Tibial nerve (tissue), 4 donors: ENCODE results near the gene DPF1. TPM values are rescaled to one million over a fixed set of nuclear protein-coding genes. Genes with fewer than 3 reads are reported as not detected.

ENCODE experiments used
- DNase-seq, 2 donors: peaks; one replicate each; pipeline ENCODE4 v3.0.0-alpha.2; 2019; ENCODE audit warnings: low spot score in 2 of 2
- H3K27ac ChIP-seq, 4 donors: fragments of 200-600 bp; sonication (generic) in 3 of 4; one replicate each; pipeline ENCODE4 v1.5.1; 2017 to 2019; ENCODE audit warnings: mild to moderate bottlenecking in 1 of 4
- H3K27me3 ChIP-seq, 2 donors: fragments of 200-600 bp; sonication (generic) in 1 of 2; one replicate each; pipeline versions ENCODE4 v1.5.1 to v1.6.0; 2017 to 2019
- H3K36me3 ChIP-seq, 3 donors: fragments of 200-600 bp; sonication (generic); one replicate each; pipeline ENCODE4 v1.5.1; 2018 to 2019
- H3K4me1 ChIP-seq, 4 donors: fragments of 200-600 bp; sonication (generic) in 3 of 4; one replicate each; pipeline ENCODE4 v1.5.1; 2017 to 2019
- H3K4me3 ChIP-seq, 4 donors: fragments of 200-600 bp; sonication (generic) in 3 of 4; one replicate each; pipeline ENCODE4 v1.5.1; 2017 to 2019; ENCODE audit warnings: mild to moderate bottlenecking in 1 of 4, moderate library complexity in 1 of 4
- H3K9me3 ChIP-seq, 4 donors: fragments of 200-600 bp; sonication (generic) in 3 of 4; one replicate each; pipeline ENCODE4 v1.5.1; 2017 to 2019
- CTCF ChIP-seq, 5 experiments: fragments of 200-600 bp in 3 of 5; fragments of 450-650 bp in 2 of 5; sonication (generic) in 3 of 5; IDR thresholded peaks; one replicate each; pipeline ENCODE4 v1.5.1; 2016 to 2019; ENCODE audit warnings: antibody characterized with exemption in 5 of 5, mild to moderate bottlenecking in 3 of 5, moderate library complexity in 2 of 5
- EP300 ChIP-seq, 2 donors: sonication (generic); formaldehyde crosslinking; IDR thresholded peaks; one replicate each; pipeline ENCODE4 v1.6.1; 2017; ENCODE audit warnings: antibody characterized with exemption in 2 of 2, mild to moderate bottlenecking in 1 of 2
- POLR2A ChIP-seq, 2 donors: fragments of 450-650 bp; IDR thresholded peaks; one replicate each; pipeline ENCODE4 v1.6.1; 2017; ENCODE audit warnings: antibody characterized with exemption in 2 of 2, mild to moderate bottlenecking in 2 of 2, moderate library complexity in 2 of 2
- WGBS, 2 donors: methylation state at CpG; one replicate each; pipeline ENCODE4 v1.1.5; 2018; 5-methylcytosine and 5-hydroxymethylcytosine counted together
- total RNA-seq, 4 donors: library from RNA; depleted of rRNA; stranded (reverse); fragments of >200 nt; gene quantifications; one replicate each; pipeline ENCODE4 v1.1.0, GENCODE V29; 2016

Gene DPF1
- total RNA-seq, 4 donors from 2014 or later = not detected

GRCh38 chr19:38191747-38192146, 32.3 kb downstream of the DPF1 start:
- no peak overlapping the region for H3K4me3 ChIP-seq
- TF ChIP-seq EP300 (IDR thresholded peaks at IDR 0.05) (no peak), POLR2A (IDR thresholded peaks at IDR 0.05) (no peak), CTCF (IDR thresholded peaks at IDR 0.05) (no peak)
- DNase-seq = no peak
- H3K9me3 ChIP-seq = no peaks in the 10 kb centered on the region
- H3K27me3 ChIP-seq = no peaks in the 10 kb centered on the region
- H3K4me1 ChIP-seq = no peaks in the 10 kb centered on the region
- no peak overlapping the region for H3K27ac ChIP-seq
- WGBS, 2 donors = 90 to 92% methylated on average over 13 of the region's 13 CpGs
- peaks cover 0 to 53% (median 0%) of the 10 kb centered on the region in 3 donors for H3K36me3 ChIP-seq

- WGBS, 2 donors = 82 to 89% methylated on average over 6 of the region's 6 CpGs
These were observed 33.2 kb downstream of the DPF1 start for GRCh38 chr19:38190793-38191192.

GRCh38 chr19:38190061-38190460, 34.0 kb downstream of the DPF1 start:
- Histone ChIP-seq H3K9me3 (no peaks in the 10 kb centered on the region), H3K27me3 (no peaks in the 10 kb centered on the region), H3K4me1 (no peaks in the 10 kb centered on the region), H3K27ac (no peak overlapping the region), H3K36me3 (peaks cover 0 to 44% (median 0%) of the 10 kb centered on the region in 3 donors), H3K4me3 (no peak overlapping the region)
- no peak for DNase-seq
- WGBS, 2 donors = 52 to 67% methylated on average over 6 of the region's 6 CpGs
- TF ChIP-seq POLR2A (IDR thresholded peaks at IDR 0.05) (no peak), CTCF (IDR thresholded peaks at IDR 0.05) (no peak), EP300 (IDR thresholded peaks at IDR 0.05) (no peak)

More at GRCh38 chr19:38190793-38191192, 33.2 kb downstream of the DPF1 start:
- Histone ChIP-seq H3K4me3 (no peak overlapping the region), H3K9me3 (no peaks in the 10 kb centered on the region), H3K36me3 (peaks cover 0 to 45% (median 0%) of the 10 kb centered on the region in 3 donors), H3K4me1 (no peaks in the 10 kb centered on the region), H3K27me3 (no peaks in the 10 kb centered on the region), H3K27ac (no peak overlapping the region)
- no peak for DNase-seq
- no peak for TF ChIP-seq POLR2A (IDR thresholded peaks at IDR 0.05)
- TF ChIP-seq CTCF (IDR thresholded peaks at IDR 0.05) = no peak
- TF ChIP-seq EP300 (IDR thresholded peaks at IDR 0.05) = no peak

GRCh38 chr19:38185562-38185961, 38.5 kb downstream of the DPF1 start:
- Histone ChIP-seq H3K4me1 (peaks cover 0 to 12% (median 0%) of the 10 kb centered on the region in 4 donors), H3K36me3 (peaks cover 0 to 33% (median 0%) of the 10 kb centered on the region in 3 donors), H3K27me3 (no peaks in the 10 kb centered on the region), H3K4me3 (no peak overlapping the region), H3K27ac (no peak overlapping the region), H3K9me3 (peaks cover 0 to 7% (median under 1%) of the 10 kb centered on the region in 4 donors)
- WGBS, 2 donors = 89 to 90% methylated on average over 10 of the region's 10 CpGs
- DNase-seq = no peak
- TF ChIP-seq CTCF (IDR thresholded peaks at IDR 0.05) (no peak), POLR2A (IDR thresholded peaks at IDR 0.05) (no peak), EP300 (IDR thresholded peaks at IDR 0.05) (no peak)

- 89 to 94% methylated on average over 9 of the region's 9 CpGs for WGBS, 2 donors
- H3K9me3 ChIP-seq = peaks cover 0 to 14% (median 4%) of the 10 kb centered on the region in 4 donors
- no peak overlapping the region for H3K27ac ChIP-seq
- H3K36me3 ChIP-seq = peaks cover 0 to 40% (median 0%) of the 10 kb centered on the region in 3 donors
- peaks cover 0 to 12% (median 0%) of the 10 kb centered on the region in 4 donors for H3K4me1 ChIP-seq
- no peak for DNase-seq
- H3K27me3 ChIP-seq = no peaks in the 10 kb centered on the region
- no peak for TF ChIP-seq CTCF (IDR thresholded peaks at IDR 0.05)
- no peak for TF ChIP-seq POLR2A (IDR thresholded peaks at IDR 0.05)
- TF ChIP-seq EP300 (IDR thresholded peaks at IDR 0.05) = no peak
- H3K4me3 ChIP-seq = no peak overlapping the region
These were observed 39.2 kb downstream of the DPF1 start for GRCh38 chr19:38184815-38185214.
